ENCODE measurements around the gene CCSER1.
"Not testable (repeated sequence)": the region's sequence is repeated elsewhere in the genome, so short reads cannot be mapped to it uniquely, and the experiment has no call there.

CCSER1 gene

DNA sequence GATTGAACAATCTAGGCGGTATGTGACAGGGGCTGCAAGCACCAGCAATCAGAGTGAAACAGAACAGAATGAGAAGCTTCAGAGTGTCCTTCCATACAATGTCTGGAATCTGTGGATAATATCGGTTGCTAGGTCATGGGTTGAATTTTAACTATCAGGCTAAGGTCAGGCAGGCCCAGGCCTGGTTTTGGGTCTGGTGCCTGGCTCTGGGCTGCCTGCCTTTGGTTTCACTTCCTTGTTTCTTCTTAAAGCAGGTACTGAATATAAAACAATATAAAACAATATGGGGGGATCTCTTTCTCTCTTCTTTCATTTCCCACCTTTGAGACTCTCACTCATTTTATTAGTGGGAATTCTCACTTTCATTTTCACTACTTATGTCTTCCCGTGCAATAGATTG, 962.0 kb downstream of the CCSER1 start:
- DNase-seq: no peak

DNA sequence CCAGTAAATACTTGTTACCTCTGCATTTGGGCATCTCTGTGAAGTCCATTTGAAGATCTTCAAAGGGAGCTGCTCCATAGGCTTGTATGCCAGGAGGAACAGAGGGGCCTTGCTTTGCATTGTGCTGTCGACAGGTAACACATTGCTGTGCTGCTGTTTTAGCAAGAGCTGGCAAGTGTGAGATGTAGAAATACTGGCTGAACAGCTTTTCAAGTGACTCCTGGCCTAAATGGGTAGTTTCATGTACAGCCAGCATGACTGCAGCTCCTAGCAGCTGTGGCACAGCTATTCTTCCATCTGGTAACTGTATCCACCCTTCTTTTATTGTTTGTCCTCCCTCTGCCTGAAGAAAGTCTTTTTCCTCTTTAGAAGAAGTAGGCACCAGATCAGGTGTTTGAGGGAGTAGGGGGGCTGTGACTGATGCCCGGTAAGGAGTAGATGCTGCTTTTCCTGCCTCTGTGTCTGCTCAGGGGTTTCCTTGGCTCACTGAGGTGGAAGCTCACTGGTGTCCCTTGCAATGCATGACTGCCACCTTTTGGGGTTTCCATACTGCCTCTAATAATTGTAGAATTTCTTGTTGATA, 965.3 kb downstream of the CCSER1 start:
- no peak for DNase-seq

DNA sequence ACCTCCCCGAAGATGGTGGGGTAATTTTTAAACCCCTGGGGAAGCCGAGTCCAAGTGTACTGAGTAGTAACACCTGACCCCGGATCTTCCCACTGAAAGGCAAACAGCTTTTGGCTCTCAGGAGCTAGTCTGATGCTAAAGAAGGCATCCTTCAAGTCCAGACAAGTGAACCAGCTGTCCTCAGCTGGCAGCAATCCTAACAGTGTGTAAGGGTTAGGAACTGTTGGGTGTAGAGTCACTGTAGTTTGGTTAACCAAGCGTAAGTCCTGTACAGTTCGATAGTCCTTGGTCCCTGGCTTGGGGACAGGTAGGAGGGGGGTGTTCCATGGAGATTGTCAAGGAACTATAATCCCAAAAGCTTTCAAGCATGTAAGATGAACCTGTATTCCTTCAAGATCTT, 967.0 kb downstream of the CCSER1 start:
- DNase-seq: not testable (repeated sequence)

DNA sequence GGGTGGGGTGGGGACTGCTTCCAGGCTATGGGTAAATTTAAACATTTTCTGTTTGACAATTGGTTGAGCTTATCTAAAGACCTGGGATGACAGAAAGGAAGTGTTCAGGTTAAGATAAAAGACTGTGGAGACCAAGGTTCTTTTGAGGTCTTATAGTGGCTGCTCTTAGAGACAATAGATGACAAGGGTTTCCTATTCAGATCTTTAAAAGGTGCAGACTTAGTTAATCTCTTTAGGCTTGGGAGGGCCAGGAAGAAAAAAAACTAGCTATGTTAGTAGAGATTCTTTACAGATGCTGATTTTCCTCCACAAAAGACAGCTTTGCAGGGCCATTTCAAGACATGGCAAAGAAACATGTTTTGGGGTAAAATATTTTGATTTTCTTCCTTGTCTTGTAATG, 972.5 kb downstream of the CCSER1 start:
- DNase-seq: peak; percentile 8

DNA sequence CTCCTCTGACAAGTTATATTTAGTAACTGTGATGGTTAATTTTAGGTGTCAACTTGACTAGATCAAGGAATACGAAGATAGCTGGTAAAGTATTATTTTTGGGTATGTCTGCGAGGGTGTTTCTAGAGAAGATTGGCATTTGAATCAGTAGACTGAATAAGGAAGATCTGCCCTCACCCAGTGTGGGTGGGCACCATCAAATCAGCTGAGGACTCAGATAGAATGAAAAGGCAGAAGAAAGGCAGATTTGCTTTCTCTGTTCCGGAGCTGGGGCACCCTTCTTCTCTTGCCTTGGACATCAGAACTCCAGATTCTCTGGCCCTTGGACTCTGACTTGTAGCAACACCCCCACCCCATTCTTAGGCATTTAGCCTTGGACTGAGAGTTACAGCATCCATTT, 981.6 kb downstream of the CCSER1 start:
- DNase-seq: no peak

- DNase-seq: no peak
Observed at GRCh38 chr4:91111556-91111955, 984.4 kb downstream of the CCSER1 start.

DNA sequence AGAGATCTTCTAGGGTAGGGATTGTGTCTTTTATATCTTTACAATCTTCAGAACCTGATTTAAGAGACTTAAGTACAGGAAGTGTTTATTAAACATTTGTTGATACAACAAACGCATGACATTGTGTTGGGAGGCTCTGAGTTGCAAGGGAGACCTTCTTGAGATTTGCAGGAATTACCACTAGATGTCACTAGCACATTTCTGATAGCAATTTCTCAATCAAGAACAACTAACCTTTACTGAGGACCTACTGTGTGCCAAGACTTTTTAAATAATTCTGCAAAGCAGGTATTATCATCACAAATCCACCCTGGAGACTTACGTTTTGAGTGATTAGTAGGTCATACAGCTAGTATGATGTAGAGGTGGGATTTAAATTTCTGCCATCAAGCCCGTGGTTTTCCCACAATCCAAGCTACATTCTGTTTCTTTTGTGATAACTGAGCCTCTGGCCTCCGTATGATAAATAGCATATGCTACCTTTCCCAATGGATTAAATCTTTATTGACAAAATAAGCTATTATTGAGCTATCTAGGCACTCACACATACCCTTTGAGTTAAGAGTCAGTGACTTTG, 986.0 kb downstream of the CCSER1 start:
- DNase-seq: peak; percentile 49

- DNase-seq: no peak
Observed at GRCh38 chr4:91114386-91114785, 987.2 kb downstream of the CCSER1 start.

- peak; percentile 24 for DNase-seq
Observed at GRCh38 chr4:91116861-91117260, 989.7 kb downstream of the CCSER1 start.

DNA sequence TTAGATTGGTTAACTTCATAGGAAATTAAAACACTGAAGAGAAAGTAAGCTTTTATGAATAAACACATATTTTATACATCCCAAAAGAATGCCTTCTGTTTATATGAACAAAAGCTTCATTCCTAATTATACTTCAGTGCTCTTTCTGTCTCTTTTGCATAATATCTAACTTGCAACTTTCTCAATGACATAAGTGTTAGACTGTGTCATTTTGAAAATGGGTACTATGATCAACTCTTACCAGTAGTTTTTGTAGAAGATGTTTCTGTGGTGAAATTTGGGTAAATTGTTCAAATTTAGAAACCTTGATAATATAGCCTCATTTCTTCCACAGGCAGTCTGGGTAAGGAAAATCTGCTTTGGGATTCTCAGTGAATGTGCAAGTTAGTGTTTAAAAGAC, 991.4 kb downstream of the CCSER1 start:
- no peak for DNase-seq

- no peak for DNase-seq
Observed at GRCh38 chr4:91123742-91124141, 996.5 kb downstream of the CCSER1 start.

GRCh38 chr4:91127192-91127591, 1000.0 kb downstream of the CCSER1 start:
- no peak for DNase-seq

DNA sequence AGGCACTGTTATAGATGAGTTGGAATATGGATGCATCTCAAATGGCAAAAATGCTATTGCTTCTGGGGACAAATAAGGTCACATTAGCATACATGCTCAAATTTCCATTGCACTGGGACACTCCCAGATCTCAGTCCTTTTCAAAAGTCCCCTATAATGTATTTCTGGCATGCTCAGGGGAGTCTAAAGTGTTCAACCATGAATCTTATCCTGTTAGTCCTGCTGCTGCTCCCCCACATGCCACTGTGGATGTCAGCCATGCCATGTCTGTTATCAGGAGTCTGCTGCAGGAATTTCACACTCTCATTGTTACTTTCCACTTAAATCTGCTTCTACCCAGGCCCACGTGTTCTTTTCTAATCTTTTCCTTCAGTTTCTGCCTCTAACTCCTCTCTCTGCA, 1000.6 kb downstream of the CCSER1 start:
- DNase-seq: no peak

DNA sequence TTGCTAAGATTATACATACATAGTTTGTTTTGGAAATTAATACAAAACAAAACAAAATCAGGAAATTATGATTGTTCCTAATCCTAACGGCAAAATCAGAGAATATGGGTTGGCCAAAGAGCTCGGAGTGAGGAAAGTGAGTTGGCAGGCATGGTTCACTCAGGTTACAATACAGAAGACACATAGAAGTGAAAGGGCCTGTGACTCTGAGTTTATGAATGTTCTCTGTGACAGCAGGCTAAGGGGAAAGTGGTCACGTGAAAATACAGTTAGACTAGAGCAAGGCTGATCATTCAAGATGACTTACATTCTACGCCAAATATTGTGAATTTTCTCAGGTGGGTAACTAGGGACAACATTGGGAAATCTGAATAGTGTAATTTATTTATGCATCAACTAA, 1001.3 kb downstream of the CCSER1 start:
- no peak for DNase-seq

DNA sequence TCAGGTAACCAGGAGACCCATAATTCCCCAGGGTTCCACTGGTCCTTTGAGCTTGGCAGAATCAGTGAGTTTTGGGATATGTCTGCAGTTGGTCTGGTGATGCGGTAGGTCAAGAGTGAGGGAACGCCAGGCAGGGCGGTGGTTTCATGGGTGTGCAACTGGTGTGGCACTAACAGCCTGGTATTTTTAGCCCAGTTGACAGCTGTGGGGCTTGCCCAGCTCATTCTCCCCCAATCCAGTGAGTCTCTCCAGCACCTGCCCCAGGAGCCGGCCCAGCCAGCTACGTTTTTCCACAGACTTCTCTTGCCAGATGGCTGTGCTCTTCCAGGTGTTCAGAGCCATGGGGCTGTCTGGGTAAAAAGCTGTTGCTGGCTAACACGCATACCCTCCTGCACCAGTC, 1019.9 kb downstream of the CCSER1 start:
- no peak for DNase-seq

DNA sequence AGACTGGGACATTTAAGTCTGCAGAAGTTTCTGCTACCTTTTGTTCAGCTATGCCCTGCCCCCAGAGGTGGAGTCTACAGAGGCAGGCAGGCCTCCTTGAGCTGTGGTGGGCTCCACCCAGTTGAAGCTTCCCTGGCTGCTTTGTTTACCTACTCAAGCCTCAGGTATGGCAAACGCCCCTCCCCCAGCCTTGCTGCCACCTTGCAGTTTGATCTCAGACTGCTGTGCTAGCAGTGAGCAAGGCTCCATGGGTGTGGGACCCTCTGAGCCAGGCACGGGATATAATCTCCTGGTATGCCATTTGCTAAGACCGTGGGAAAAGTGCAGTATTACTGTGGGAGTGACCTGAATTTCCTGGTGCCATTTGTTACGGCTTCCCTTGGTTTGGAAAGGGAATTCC, 1026.8 kb downstream of the CCSER1 start:
- DNase-seq: not testable (repeated sequence)

DNA sequence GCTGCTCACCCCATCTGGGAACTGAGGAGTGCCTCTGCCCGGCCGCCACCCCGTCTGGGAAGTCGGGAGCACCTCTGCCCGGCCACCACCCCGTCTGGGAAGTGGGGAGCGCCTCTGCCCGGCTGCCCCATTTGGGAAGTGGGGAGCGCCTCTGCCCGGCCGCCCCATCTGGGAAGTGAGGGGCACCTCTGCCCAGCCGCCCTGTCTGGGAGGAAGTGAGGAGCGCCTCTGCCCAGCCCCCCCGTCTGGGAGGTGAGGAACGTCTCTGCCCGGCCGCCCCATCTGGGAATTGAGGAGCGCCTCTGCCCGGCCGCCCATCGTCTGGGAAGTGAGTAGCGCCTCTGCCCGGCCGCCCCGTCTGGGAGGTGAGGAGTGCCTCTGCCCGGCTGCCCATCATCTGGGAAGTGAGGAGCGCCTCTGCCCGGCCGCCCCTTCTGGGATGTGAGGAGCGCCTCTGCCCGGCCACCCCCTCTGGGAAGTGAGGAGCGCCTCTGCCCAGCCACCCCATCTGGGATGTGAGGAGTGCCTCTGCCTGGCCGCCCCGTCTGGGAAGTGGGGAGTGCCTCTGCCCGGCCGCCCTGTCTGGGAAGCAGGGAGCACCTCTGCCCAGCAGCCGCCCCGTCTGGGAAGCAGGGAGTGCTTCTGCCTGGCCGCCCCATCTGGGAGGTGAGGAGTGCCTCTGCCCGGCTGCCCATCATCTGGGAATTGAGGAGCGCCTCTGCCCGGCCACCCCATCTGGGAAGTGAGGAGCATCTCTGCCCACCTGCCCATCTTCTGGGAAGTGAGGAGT, 1040.9 kb downstream of the CCSER1 start:
- not testable (repeated sequence) for DNase-seq

GRCh38 chr4:91170768-91171167, 1043.6 kb downstream of the CCSER1 start:
- no peak for DNase-seq

DNA sequence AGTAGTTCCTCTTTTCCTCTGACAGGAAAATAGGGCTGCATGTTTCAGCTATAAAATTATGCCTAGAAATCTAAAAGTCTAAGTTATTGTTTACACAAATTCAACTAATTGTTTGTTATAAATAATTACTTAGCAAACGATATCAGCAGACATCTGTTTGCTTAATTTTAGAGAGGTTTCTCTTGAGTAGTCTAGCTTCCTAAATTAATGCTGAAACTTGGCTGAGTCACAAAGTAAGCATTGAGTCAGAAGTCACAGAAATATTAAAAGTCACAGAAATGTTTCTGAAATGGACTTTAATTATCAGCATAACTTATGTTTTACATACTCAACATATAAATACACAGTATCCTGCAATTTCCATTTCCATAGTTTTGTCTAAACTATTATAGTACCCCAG, 1044.0 kb downstream of the CCSER1 start:
- no peak for DNase-seq

GRCh38 chr4:91185061-91185460, 1057.9 kb downstream of the CCSER1 start:
- not testable (repeated sequence) for DNase-seq

DNA sequence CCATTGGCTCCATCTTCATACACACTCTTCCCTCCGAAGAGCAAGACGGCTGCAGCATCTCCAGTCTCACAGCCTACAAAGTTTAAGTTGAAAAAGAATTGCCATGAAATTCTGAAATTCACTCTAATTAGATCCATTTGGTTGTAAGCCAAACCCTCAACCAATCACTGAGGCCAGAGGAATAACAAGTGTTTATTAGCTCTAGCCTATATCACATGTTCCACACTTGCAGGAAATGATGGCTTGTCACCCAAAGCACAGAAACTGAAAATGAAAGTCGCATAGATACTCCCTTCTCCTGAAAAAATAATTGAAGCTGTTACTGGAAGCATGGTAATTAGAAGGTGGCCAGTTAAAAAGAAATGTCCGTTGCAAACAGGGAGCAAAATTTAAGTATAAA, 1071.8 kb downstream of the CCSER1 start:
- DNase-seq: no peak

DNA sequence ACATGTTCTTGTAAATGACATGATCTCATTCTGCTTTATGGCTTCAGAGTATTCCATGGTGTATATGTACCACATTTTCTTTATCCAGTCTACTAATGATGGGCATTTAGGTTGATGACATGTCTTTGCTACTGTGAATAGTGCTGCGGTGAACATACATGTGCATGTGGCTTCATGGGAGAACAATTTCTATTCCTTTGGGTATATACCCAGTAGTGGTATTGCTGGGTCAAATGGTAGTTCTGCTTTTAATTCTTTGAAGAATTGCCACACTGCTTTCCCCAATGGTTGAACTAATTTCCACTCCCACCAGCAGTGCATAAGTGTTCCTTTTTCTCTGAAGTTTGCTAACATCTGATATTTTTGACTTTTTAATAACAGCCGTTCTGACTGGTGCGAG, 1080.3 kb downstream of the CCSER1 start:
- no peak for DNase-seq

- no peak for DNase-seq
Observed at GRCh38 chr4:91212211-91212610, 1085.0 kb downstream of the CCSER1 start.

DNA sequence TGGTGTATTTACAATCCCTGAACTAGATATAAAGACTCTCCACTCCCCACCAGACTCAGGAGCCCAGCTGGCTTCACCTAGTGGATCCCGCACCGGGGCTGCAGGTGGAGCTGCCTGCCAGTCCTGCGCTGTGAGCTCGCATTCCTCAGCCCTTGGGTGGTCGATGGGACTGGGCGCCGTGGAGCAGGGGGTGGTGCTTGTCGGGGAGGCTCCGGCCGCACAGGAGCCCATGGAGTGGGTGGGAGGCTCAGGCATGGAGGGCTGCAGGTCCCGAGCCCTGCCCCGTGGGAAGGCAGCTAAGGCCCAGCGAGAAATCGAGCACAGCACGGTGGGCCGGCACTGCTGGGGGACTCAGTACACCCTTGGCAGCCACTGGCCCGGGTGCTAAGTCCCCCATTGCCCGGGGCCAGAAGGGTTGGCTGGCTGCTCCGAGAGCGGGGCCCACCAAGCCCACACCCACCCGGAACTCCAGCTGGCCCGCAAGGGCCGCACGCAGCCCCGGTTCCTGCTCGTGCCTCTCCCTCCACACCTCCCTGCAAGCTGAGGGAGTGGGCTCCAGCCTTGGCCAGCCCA, 1090.7 kb downstream of the CCSER1 start:
- not testable (repeated sequence) for DNase-seq

Data from NCI-H82 (cell line).